ENCODE results near the gene GNPTG. TPM values are rescaled to one million over a fixed set of nuclear protein-coding genes. Genes with fewer than 3 reads are reported as not detected.

Gene GNPTG
- total RNA-seq, 1 experiment from 2014 or later: 37.3 TPM

DNA sequence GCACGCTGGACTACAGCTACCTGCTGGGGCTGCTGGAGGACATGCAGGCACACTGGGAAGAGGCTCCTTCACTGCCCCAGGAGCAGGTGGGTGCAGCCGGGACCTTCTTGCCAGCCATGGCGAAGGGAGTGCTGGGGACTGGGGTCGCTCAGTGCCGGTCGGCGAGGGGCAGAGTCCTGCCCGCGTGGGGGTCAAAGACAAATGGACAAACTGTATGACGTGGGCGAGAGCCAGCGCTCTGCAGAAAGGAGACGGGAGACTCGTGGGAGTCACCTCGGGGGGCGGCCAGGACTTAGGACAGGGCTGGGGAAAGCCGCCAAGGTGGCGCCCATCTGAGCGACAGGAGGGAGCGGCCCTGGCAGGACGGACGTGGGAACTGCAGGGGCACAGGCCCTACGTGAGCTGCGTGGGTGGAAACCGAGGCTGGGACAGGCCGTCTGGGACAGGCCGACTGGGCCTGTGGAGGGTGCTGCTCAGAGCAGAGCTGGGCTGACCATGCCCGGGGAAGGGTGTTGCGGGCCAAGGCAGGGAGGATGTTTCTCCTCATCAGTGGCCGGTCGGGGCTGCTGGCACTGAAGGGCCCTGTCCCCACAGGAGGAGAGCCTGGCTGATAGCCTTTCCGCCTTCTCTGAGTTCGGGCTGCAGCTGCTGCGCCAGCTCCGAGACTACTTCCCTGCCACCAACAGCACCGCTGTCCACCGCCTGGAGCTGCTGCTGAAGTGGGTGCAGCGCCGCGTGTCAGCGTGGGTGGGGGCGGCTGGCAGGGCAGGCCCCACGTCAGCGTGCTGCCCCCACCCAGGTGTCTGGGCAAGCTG, 8.1 kb upstream of the GNPTG start:
- intact Hi-C loops (cut with micrococcal nuclease; ENCODE audit: unreplicated experiment): no loop called here
- peak overlapping the region; percentile 83 for H3K4me3 Mint-ChIP-seq (ENCODE audit: unreplicated experiment)
- peaks cover 3% of the 10 kb centered on the region for H3K27me3 Mint-ChIP-seq (ENCODE audit: insufficient read depth, unreplicated experiment)
- Histone ChIP-seq H3K4me3 (ENCODE audit: low read depth, low read length) (peak overlapping the region; percentile 61), H3K27me3 (replicated peaks; ENCODE audit: control insufficient read depth, insufficient read depth, low read length) (peaks cover under 1% of the 10 kb centered on the region; the same call in 1 of the 2 replicates), H3K9me3 (no peaks in the 10 kb centered on the region), H3K4me1 (0 out of 2 replicates have a peak, but pooled peaks cover 3% of the 10 kb centered on the region), H3K36me3 (ENCODE audit: control insufficient read depth, insufficient read depth, low read length) (no peaks in the 10 kb centered on the region; the same call in 1 of the 2 replicates)
- DNase-seq: no peak
- peaks cover 8% of the 10 kb centered on the region for H3K36me3 Mint-ChIP-seq (ENCODE audit: insufficient read depth, unreplicated experiment)
- CTCF ChIA-PET: interaction anchor here (0.6 to 1.7 kb wide), 5 partner anchors 20 to 991 kb away, joined by 3 to 11 read pairs (median 8); partner anchors contain the start of genes AXIN1 and PERCC1
- POLR2A ChIA-PET: interaction anchor here (1.0 to 1.9 kb wide), 2 partner anchors 34 to 77 kb away, joined by 6 read pairs; partner anchors contain the start of genes UBE2I and UQCC4
- BruUV-seq (replicated peaks): no TSS peak
- H3K4me1 Mint-ChIP-seq (ENCODE audit: low read depth, unreplicated experiment): peaks cover 8% of the 10 kb centered on the region
- H3K27ac Mint-ChIP-seq (ENCODE audit: unreplicated experiment): peak overlapping the region; percentile 68
- no peaks in the 10 kb centered on the region for H3K9me3 Mint-ChIP-seq (ENCODE audit: unreplicated experiment)
- TF ChIP-seq, protein P1, sequence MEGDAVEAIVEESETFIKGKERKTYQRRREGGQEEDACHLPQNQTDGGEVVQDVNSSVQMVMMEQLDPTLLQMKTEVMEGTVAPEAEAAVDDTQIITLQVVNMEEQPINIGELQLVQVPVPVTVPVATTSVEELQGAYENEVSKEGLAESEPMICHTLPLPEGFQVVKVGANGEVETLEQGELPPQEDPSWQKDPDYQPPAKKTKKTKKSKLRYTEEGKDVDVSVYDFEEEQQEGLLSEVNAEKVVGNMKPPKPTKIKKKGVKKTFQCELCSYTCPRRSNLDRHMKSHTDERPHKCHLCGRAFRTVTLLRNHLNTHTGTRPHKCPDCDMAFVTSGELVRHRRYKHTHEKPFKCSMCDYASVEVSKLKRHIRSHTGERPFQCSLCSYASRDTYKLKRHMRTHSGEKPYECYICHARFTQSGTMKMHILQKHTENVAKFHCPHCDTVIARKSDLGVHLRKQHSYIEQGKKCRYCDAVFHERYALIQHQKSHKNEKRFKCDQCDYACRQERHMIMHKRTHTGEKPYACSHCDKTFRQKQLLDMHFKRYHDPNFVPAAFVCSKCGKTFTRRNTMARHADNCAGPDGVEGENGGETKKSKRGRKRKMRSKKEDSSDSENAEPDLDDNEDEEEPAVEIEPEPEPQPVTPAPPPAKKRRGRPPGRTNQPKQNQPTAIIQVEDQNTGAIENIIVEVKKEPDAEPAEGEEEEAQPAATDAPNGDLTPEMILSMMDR (IDR thresholded peaks at IDR 0.05; ENCODE audit: insufficient read depth in 1 of 2, low read depth in 1 of 2, low read length in 1 of 2, severe bottlenecking in 1 of 2, unreplicated experiment in 1 of 2): no peak

DNA sequence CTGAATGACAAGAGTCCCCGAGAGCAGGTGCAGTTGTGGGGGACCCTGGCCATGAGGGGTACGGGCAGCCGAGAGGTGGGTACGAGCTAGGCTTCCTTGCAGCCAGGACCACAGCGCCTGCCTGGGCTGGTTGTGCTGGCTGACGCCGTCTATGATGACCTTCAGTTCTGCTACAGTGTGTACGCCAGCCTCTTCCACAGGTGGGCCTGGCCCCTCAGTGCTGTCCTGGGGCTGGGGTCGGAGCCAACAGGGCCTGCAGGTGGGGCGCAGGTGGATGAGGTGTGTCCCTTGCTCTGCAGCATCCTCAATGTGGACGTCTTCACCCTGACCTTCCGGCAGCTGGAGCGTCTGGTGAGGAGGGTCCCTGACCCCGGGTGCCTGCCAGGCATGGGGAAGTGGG, 7.2 kb upstream of the GNPTG start:
- no peak for DNase-seq
- no TSS peak for BruUV-seq (replicated peaks)
- Mint-ChIP-seq H3K36me3 (ENCODE audit: insufficient read depth, unreplicated experiment) (peaks cover 8% of the 10 kb centered on the region), H3K9me3 (ENCODE audit: unreplicated experiment) (no peaks in the 10 kb centered on the region), H3K4me3 (ENCODE audit: unreplicated experiment) (no peak overlapping the region), H3K27me3 (ENCODE audit: insufficient read depth, unreplicated experiment) (peaks cover 3% of the 10 kb centered on the region), H3K4me1 (ENCODE audit: low read depth, unreplicated experiment) (peaks cover 8% of the 10 kb centered on the region), H3K27ac (ENCODE audit: unreplicated experiment) (no peak overlapping the region)
- ChIA-PET CTCF (interaction anchor here (0.6 kb wide), 1 partner anchor 992 kb away, joined by 3 read pairs; the partner anchor contains the start of gene AXIN1), POLR2A (no interaction called here)
- Histone ChIP-seq H3K27me3 (replicated peaks; ENCODE audit: control insufficient read depth, insufficient read depth, low read length) (no peaks in the 10 kb centered on the region), H3K4me3 (ENCODE audit: low read depth, low read length) (no peak overlapping the region), H3K9me3 (no peaks in the 10 kb centered on the region), H3K36me3 (ENCODE audit: control insufficient read depth, insufficient read depth, low read length) (no peaks in the 10 kb centered on the region; the same call in 1 of the 2 replicates), H3K4me1 (0 out of 2 replicates have a peak, but pooled peaks cover 3% of the 10 kb centered on the region)
- TF ChIP-seq, protein P1 (IDR thresholded peaks at IDR 0.05; ENCODE audit: insufficient read depth in 1 of 2, low read depth in 1 of 2, low read length in 1 of 2, severe bottlenecking in 1 of 2, unreplicated experiment in 1 of 2): no peak
- intact Hi-C loops (cut with micrococcal nuclease; ENCODE audit: unreplicated experiment): no loop called here

DNA sequence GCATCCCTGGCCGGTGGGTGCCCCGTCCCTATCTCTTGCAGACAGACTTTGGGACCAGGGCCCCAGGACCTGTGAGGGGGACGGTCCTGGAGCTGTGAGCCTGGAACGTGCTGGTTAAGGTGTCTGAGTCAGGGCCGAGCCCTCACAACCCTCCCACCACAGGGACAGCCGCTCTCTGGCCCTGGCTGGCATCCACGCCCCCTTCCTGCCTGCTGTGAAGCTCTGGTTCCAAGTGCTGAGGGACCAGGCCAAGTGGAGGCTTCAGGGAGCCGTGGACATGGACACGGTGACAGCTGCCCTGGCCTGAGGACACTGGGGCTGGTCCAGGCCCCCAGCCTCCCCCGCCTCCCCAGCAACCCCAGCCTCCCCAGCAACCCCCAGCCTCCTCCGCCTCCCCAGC, 6.6 kb upstream of the GNPTG start:
- no peaks in the 10 kb centered on the region for H3K9me3 Mint-ChIP-seq (ENCODE audit: unreplicated experiment)
- TF ChIP-seq, protein P1 (IDR thresholded peaks at IDR 0.05; ENCODE audit: insufficient read depth in 1 of 2, low read depth in 1 of 2, low read length in 1 of 2, severe bottlenecking in 1 of 2, unreplicated experiment in 1 of 2): no peak
- DNase-seq: no peak
- BruUV-seq (replicated peaks): no TSS peak
- no peaks in the 10 kb centered on the region for H3K27me3 ChIP-seq (replicated peaks; ENCODE audit: control insufficient read depth, insufficient read depth, low read length)
- ChIA-PET CTCF (no interaction called here), POLR2A (no interaction called here)
- peaks cover 3% of the 10 kb centered on the region for H3K27me3 Mint-ChIP-seq (ENCODE audit: insufficient read depth, unreplicated experiment)
- H3K4me1 Mint-ChIP-seq (ENCODE audit: low read depth, unreplicated experiment): peaks cover 8% of the 10 kb centered on the region
- H3K27ac Mint-ChIP-seq (ENCODE audit: unreplicated experiment): no peak overlapping the region
- H3K36me3 ChIP-seq (ENCODE audit: control insufficient read depth, insufficient read depth, low read length): no peaks in the 10 kb centered on the region; the same call in 1 of the 2 replicates
- 0 out of 2 replicates have a peak, but pooled peaks cover 3% of the 10 kb centered on the region for H3K4me1 ChIP-seq
- no peak overlapping the region for H3K4me3 Mint-ChIP-seq (ENCODE audit: unreplicated experiment)
- H3K9me3 ChIP-seq: no peaks in the 10 kb centered on the region
- no peak overlapping the region for H3K4me3 ChIP-seq (ENCODE audit: low read depth, low read length)
- peaks cover 8% of the 10 kb centered on the region for H3K36me3 Mint-ChIP-seq (ENCODE audit: insufficient read depth, unreplicated experiment)
- intact Hi-C loops (cut with micrococcal nuclease; ENCODE audit: unreplicated experiment): no loop called here
